MG63 (cell line): ENCODE results near the gene TBX4. TPM values are rescaled to one million over a fixed set of nuclear protein-coding genes. Genes with fewer than 3 reads are reported as not detected.
A peak's percentile ranks its signal among the peaks of the same experiment; 100 is the strongest.
"Not testable (repeated sequence)": the region's sequence is repeated elsewhere in the genome, so short reads cannot be mapped to it uniquely, and the experiment has no call there.

ENCODE experiments used
- DNase-seq: peaks from one replicate; pipeline ENCODE4 v3.0.0-alpha.2; 2020
- H3K27me3 ChIP-seq: fragments of 250-450 bp; sonication (Bioruptor Pico); 2 replicates; pipeline ENCODE4 v1.5.1; 2020; ENCODE audit warnings: mild to moderate bottlenecking, moderate library complexity
- H3K36me3 ChIP-seq: fragments of 250-450 bp; sonication (Bioruptor Pico); 2 replicates; pipeline ENCODE4 v1.5.1; 2020; ENCODE audit warnings: mild to moderate bottlenecking, moderate library complexity
- H3K4me3 ChIP-seq: fragments of 250-450 bp; sonication (Bioruptor Pico); 2 replicates; pipeline ENCODE4 v1.5.1; 2020; ENCODE audit warnings: mild to moderate bottlenecking, moderate library complexity
- H3K9me3 ChIP-seq: fragments of 250-450 bp; sonication (Bioruptor Pico); 2 replicates; pipeline ENCODE4 v1.5.1; 2020; ENCODE audit warnings: mild to moderate bottlenecking, moderate library complexity
- total RNA-seq: library from RNA; depleted of rRNA; stranded (reverse); fragments of >200 nt; shearing (Covaris generic); gene quantifications from 2 replicates; pipeline ENCODE4 v1.2.3, GENCODE V29; 2014; ENCODE audit warnings: low replicate concordance

The TBX4 gene
- total RNA-seq, 1 experiment from 2014 or later: 0.89 TPM

GRCh38 chr17:61443475-61443882, 8.7 kb upstream of the TBX4 start:
- Histone ChIP-seq H3K9me3 (no peaks in the 10 kb centered on the region), H3K36me3 (no peaks in the 10 kb centered on the region), H3K27me3 (no peaks in the 10 kb centered on the region), H3K4me3 (no peak overlapping the region)
- DNase-seq: no peak

GRCh38 chr17:61444075-61444474, 8.1 kb upstream of the TBX4 start:
- Histone ChIP-seq H3K27me3 (no peaks in the 10 kb centered on the region), H3K4me3 (no peak overlapping the region), H3K36me3 (no peaks in the 10 kb centered on the region), H3K9me3 (no peaks in the 10 kb centered on the region)
- DNase-seq: no peak

- Histone ChIP-seq H3K4me3 (no peak overlapping the region), H3K27me3 (no peaks in the 10 kb centered on the region), H3K9me3 (no peaks in the 10 kb centered on the region), H3K36me3 (no peaks in the 10 kb centered on the region)
- DNase-seq: no peak
These were observed 7.4 kb upstream of the TBX4 start for GRCh38 chr17:61444831-61445230.

- Histone ChIP-seq H3K36me3 (no peaks in the 10 kb centered on the region), H3K4me3 (no peak overlapping the region), H3K9me3 (no peaks in the 10 kb centered on the region), H3K27me3 (no peaks in the 10 kb centered on the region)
- no peak for DNase-seq
These were observed 4.9 kb upstream of the TBX4 start for GRCh38 chr17:61447358-61447757.

- Histone ChIP-seq H3K36me3 (no peaks in the 10 kb centered on the region), H3K4me3 (no peak overlapping the region), H3K9me3 (no peaks in the 10 kb centered on the region), H3K27me3 (no peaks in the 10 kb centered on the region)
- no peak for DNase-seq
These were observed 4.2 kb upstream of the TBX4 start for GRCh38 chr17:61448042-61448441.

- H3K36me3 ChIP-seq, H3K27me3 ChIP-seq, DNase-seq: not testable (repeated sequence)
These were observed 3.1 kb upstream of the TBX4 start for GRCh38 chr17:61449140-61449539.

GRCh38 chr17:61449707-61450640, 2.2 kb upstream of the TBX4 start:
- Histone ChIP-seq H3K27me3 (no peaks in the 10 kb centered on the region), H3K36me3 (no peaks in the 10 kb centered on the region), H3K9me3 (no peaks in the 10 kb centered on the region), H3K4me3 (no peak overlapping the region)
- no peak for DNase-seq

More at GRCh38 chr17:61449140-61449539, 3.1 kb upstream of the TBX4 start:
- H3K4me3 ChIP-seq, H3K9me3 ChIP-seq: not testable (repeated sequence)

GRCh38 chr17:61450641-61451537, 1.3 kb upstream of the TBX4 start:
- no peaks in the 10 kb centered on the region for H3K27me3 ChIP-seq
- H3K36me3 ChIP-seq: no peaks in the 10 kb centered on the region
- no peaks in the 10 kb centered on the region for H3K9me3 ChIP-seq
- DNase-seq: no peak
- no peak overlapping the region for H3K4me3 ChIP-seq

GRCh38 chr17:61451538-61452300, 503 bp upstream of the TBX4 start:
- H3K36me3 ChIP-seq: no peaks in the 10 kb centered on the region
- H3K9me3 ChIP-seq: no peaks in the 10 kb centered on the region
- H3K27me3 ChIP-seq: no peaks in the 10 kb centered on the region
- no peak for DNase-seq
- peak overlapping the region; percentile 49 for H3K4me3 ChIP-seq

GRCh38 chr17:61453566-61454380, 1.6 kb downstream of the TBX4 start:
- no peak for DNase-seq
- H3K36me3 ChIP-seq: no peaks in the 10 kb centered on the region
- peak overlapping the region; percentile 5 for H3K4me3 ChIP-seq
- H3K27me3 ChIP-seq: no peaks in the 10 kb centered on the region
- H3K9me3 ChIP-seq: no peaks in the 10 kb centered on the region

GRCh38 chr17:61454381-61455323, 2.4 kb downstream of the TBX4 start:
- Histone ChIP-seq H3K27me3 (no peaks in the 10 kb centered on the region), H3K9me3 (no peaks in the 10 kb centered on the region), H3K36me3 (no peaks in the 10 kb centered on the region), H3K4me3 (peak overlapping the region; percentile 5)
- no peak for DNase-seq

- Histone ChIP-seq H3K27me3 (no peaks in the 10 kb centered on the region), H3K36me3 (no peaks in the 10 kb centered on the region), H3K4me3 (no peak overlapping the region), H3K9me3 (no peaks in the 10 kb centered on the region)
- no peak for DNase-seq
These were observed 3.3 kb downstream of the TBX4 start for GRCh38 chr17:61455324-61456060.

- H3K27me3 ChIP-seq: no peaks in the 10 kb centered on the region
- no peak for DNase-seq
- H3K36me3 ChIP-seq: no peaks in the 10 kb centered on the region
- no peak overlapping the region for H3K4me3 ChIP-seq
- no peaks in the 10 kb centered on the region for H3K9me3 ChIP-seq
These were observed 3.9 kb downstream of the TBX4 start for GRCh38 chr17:61456061-61456681.

- H3K36me3 ChIP-seq: no peaks in the 10 kb centered on the region
- H3K9me3 ChIP-seq: no peaks in the 10 kb centered on the region
- H3K27me3 ChIP-seq: no peaks in the 10 kb centered on the region
- no peak for DNase-seq
- H3K4me3 ChIP-seq: no peak overlapping the region
These were observed 4.5 kb downstream of the TBX4 start for GRCh38 chr17:61456688-61457225.
